Activated CD4-positive, alpha-beta T cell treated with anti-CD3 and anti-CD28 coated beads, Interleukin-2, Interleukin-6, amounts not matched to agents 100 ng/mL and 50 ng/mL, durations not matched to agents 16 hours and 8 hours (primary cell): ENCODE measurements around the gene ATP2B2.
"Not testable (repeated sequence)": the region's sequence is repeated elsewhere in the genome, so short reads cannot be mapped to it uniquely, and the experiment has no call there.

Experiments
- DNase-seq: peaks from one replicate; pipeline ENCODE4 v3.0.0-alpha.2; 2020

ATP2B2 gene

DNA sequence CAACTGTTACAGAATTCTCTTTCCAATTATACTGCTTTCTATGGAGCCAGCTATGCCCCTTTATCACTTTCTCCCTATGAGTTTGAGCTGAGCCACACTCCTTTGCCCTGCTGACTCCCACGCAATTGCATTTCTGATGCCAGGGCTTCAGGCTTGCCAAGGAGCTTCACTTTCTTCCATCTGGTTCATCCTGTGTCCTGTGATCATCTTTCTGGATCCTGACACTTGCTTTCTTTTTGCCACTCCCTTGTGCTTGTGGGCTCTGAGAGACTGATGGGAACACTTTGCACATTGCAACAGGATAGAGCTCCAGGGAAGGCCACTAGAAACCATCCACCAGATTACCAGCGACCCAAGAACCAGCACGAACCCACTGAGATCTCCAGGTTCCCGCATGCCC is 107.5 kb downstream of the ATP2B2 start:
- no peak for DNase-seq

GRCh38 chr3:10396931-10397330 is 108.5 kb downstream of the ATP2B2 start:
- DNase-seq = no peak

GRCh38 chr3:10396083-10396482 is 109.3 kb downstream of the ATP2B2 start:
- DNase-seq = no peak

DNA sequence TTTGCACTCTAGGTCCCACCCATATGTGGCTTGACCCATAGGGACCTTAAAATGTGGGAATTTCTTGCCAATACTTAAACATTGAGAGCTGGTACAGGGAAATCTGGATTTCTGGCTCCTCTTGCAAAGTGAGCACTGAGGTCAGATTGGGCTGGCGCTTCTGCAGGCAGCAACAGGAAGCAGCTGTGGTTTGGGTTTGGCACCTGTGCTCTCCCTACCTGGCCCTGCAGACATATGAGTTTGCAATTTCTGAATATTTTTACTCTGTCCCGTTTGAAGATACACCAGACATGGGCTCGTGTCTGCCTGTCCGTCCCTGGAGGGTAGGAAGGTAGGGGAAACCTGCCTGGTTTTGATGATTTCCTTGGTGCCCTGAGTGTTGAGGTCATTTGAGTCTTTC is 109.7 kb downstream of the ATP2B2 start:
- peak; percentile 21 for DNase-seq

GRCh38 chr3:10395196-10395595 is 110.2 kb downstream of the ATP2B2 start:
- DNase-seq = no peak

DNA sequence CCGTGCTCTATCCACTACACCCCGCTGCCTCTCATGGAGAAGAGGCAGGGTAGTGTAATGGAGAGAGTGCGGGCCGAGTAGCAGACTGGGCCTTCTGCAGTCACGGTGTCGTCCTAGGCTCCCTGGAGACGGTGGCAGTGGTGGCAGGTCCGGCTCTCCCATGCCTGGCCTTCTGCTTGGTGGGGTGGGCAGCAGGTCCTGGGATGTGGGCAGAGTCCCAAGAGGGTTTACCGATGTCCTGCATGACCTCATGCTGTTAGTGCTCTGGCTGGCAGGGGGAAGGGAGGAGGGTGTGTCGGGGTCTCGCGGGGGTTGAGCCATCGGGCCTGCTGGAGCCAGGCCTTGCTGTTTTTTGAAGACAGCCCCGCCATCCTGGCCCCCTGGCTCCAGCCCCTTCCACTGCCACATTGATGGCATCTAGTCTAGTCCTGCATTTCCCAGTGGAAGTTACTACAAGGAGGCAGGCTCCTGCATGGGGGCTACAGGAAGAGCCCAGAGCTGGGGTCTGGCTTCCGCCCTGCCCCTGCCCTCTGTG is 110.8 kb downstream of the ATP2B2 start:
- DNase-seq = no peak

DNA sequence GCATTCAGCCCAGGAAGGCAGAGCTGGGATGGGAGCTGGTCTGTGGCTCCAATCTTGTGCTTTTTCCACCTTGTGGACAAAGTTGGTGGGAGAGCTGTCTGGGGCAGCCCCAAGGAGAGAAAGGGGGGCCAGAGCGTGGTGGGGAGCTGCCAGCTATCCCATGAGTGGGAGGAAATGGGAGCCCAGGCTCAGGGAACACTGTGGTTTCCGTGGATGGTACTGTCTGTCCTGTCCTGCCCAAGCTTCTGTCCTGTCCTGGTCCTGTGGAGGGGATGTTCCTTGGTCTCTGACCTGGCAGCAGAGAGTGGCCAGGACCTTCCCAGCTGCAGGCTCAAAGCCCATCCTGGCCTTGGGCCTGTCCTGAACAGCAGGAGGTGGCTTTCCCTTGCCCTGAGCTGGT is 111.9 kb downstream of the ATP2B2 start:
- DNase-seq = no peak

DNA sequence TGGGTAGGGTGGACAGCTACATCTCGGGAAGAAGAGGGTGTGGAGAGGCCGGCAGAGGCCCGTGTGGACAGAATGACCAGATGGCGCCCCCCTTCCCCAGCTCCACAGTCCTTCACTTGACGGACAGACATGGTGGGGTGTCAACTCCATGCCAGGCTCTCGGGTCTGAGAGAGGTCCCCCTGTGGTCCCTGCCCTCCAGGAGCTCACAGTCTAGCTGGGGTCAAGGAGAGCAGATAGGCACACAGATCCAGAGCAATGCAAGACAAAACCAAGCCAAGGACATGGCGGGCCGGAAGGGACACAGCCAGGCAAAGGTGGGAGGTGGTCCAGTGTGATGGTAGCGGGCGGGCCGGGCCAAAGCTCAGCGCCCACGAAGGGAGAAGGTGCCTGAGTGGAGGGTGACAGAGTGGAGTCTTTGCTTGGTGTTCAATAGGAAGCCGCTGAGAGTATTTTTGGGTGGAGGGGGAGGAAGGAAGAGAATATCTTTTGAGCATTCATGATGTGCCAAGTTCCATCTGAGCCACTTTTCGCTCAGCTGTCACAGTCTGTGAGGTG is 112.4 kb downstream of the ATP2B2 start:
- no peak for DNase-seq

DNA sequence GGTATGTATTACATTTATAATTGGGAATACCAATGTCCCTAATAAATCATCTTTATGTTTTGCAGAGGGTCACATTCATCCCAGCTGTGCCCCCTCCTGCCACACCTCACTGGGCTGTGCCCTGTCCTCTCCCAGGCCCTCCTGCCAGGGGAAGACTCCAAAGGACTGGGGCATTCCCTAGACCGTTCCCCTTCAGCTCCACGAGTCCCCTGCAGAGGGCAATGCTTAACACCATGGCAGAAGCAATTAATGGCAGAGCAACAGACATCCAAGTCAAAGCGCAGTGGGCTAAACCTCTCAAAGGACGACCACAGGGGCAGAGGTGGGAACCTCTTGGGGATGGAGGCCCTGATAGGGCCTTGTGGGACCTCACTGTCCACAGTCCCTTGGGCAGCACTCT is 113.1 kb downstream of the ATP2B2 start:
- DNase-seq = no peak

DNA sequence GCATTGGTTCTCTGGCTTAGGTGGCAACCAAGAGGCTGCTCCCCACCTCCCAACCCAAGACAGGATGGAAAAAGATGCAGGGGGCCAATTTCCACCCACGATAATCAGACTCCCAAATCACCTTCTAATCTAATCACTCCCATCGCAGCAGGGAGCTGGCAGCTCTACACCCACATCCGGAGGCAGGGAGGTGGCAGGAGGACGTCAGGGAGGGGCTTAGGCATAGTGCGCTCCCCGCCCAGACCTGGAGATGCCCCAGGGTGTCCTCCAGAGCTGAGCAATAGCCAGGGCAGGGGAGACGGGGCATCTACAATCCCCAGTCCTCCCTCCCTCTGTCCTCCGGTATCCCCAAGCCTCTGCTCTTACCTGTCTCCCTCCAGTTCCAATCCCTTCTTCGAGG is 114.0 kb downstream of the ATP2B2 start:
- no peak for DNase-seq

DNA sequence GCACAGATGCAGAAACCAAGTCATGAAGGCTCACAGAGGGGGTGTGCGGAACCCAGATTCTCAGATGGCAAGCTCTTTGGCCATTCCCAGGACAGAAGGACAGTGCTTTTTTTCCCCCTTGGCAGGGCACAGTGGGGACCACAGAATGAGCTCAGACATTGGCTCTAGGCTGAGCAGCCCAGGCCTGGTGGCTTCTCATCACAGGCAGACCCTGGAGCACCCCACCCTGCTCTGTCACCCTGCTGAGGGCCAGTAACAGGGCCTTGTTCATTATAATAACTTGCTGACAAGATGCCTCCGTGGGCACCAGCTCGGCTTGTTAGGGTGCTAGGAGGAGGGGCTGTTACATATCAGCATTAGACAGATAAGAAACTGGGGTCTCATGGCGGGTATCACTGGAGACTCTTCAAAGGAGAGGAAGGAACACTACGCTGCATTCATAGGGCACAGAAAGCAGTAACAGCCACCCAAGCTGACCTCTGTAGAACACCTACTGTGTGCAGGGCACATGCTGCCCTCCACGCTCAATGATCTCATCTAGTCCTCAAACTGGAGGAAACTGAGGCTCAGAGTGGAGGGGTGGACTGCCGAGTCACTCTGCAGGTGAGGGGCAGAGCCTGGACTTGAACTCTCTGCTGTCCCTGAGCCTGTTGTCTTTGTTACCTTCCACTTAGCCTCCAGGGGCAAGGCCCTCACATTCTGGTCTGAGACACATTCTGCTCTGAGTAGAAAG is 114.6 kb downstream of the ATP2B2 start:
- no peak for DNase-seq

DNA sequence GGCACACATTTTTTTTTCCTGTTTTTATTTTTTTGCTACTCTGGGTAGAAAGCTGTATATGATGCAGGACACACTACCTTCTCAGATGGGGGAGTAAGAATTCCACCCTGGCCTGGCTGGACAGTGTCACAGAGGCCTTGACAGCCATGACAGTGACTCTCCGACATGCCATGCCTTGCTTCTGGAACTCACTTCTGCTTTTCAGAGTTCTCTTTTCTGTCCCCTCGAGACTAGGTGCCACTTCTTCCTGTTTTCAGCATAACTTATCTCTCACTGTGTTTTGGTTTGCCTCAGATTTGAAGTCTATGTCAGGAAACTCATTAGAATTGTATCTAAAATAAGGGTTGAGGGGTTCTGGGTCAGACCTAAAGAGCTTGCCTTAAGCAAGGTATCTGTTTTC is 115.4 kb downstream of the ATP2B2 start:
- DNase-seq = no peak

- no peak for DNase-seq
Observed at GRCh38 chr3:10389339-10389738, 116.0 kb downstream of the ATP2B2 start.

DNA sequence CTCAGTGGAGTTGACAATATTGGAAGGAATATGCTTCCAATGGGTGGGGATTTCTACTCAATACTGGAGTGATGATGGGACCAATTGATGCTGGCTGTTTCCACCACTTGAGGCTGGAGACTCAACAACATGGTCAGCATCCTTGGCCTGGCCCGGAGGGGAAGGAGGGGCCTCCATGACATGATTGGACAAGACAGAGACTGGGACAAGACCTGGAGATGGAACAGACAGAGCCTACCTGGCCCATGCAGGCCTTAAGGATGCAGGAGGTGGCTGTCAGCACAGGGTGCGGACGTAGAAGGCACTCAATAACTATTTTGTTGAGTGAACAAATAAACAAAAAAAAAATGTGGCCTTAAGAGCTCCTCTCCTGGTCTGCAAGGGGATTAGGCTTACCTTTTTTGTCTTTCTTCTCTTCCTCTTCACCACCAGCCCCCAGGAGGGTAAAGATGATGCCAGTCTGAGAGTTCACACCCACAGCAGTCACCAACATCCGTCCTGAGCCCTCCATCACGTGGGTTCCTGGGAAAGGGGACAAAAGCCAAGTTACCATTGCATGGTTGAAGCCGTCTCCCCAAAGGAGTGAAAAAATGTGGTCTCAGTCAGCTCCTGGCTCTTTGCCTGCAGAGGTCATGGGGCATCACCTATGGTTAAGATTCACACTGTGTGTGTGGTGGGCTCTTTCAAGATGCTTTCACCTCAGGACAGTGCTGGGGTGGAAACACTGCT is 117.3 kb downstream of the ATP2B2 start:
- DNase-seq = no peak

DNA sequence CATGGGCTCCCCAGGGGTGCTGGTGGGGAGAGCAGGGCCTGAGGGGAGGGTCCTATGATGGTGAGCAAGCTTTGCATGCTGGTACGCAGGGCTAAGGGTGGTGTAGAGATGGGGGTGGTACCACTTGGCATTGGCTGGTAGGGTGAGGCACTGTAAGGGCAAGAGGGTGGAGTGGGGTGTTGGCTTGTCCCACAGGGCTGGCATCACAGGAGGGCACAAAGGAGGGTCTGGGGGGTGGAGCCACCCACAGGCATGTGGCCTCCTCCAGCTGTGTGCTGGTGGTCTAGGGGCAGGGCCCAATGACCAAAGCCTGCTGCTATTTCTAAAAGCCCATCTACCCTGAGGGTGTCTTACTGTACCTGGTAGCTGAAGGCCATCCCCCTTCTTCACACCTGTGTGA is 119.3 kb downstream of the ATP2B2 start:
- DNase-seq = no peak

- DNase-seq = no peak
Observed at GRCh38 chr3:10384541-10385360, 120.6 kb downstream of the ATP2B2 start.

DNA sequence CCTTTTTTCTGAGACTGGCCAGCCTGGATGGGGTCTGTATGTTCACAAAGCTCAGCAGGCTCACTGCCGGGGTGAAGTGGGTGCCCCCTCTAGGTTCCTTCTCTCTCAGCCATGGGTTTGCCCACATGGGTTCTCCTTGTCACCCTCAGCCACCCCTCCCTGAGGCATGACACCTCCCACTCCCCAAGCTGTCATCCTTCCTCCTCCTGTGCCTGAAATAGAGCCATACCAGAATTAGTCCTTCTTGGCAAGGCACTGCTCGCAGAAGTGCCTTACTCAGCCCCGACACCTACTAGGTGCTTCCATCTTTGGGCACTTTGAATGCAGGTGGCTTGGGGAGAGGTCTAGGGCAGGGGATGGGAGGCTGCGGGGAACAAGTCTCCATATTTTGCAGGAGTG is 121.5 kb downstream of the ATP2B2 start:
- DNase-seq = no peak

DNA sequence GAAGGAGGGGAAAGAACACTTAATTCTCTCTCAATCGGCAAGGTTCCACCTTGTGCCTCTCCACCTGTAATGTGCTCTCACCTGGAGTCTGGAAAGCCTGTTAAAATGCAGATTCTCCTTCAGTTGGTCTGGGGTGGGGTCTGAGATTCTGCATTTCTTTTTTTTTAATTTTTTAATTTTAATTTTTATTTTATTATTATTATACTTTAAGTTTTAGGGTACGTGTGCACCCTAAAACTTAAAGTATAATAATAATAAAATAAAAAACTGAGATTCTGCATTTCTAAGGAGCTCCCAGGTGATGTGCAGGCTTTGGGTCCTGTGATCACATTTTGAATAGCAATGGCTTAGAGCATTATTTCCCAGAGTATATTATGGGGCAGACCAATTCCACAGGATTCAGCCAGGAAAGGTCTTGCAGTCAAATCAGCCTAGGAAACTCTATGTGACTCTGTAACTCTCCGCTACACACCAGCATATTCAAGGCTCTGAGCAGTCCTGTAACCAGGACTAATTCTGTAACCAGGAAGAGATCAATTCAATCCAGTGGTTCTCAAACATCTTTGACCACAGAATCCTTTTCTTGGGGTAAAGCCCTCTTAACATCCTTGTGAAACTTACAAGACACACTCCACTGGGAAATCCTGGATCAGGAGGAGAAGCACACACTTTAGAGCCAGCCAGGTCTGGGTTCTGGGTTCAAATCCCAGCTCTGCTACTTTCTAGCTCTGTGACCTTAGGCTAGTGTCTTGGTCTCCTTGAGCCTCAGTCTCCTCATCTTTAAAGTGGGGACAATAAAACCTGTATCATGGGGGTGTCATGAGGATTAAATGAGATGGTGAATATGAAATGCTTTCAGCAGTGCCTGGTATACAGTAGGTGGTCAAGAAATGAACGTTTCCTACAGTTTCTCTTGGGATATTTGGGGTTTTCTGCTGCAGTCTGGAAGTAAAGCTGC is 122.2 kb downstream of the ATP2B2 start:
- no peak for DNase-seq

DNA sequence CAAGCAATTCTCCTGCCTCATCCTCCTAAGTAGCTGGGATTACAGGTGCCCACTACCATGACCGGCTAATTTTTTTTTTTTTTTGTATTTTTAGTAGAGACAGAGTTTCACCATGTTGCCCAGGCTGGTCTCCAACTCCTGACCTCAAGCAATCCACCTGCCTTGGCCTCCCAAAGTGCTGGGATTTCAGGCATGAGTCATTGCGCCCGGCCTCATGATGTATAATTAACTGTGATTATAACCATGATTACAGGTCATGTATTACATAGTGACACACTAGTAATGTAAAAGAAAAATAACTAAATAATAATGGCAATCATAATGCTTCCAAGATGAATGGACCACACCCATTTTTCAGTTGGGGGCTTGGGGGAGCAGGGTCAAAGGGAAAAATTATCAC is 122.9 kb downstream of the ATP2B2 start:
- not testable (repeated sequence) for DNase-seq

- DNase-seq = no peak
Observed at GRCh38 chr3:10381336-10381735, 124.0 kb downstream of the ATP2B2 start.

DNA sequence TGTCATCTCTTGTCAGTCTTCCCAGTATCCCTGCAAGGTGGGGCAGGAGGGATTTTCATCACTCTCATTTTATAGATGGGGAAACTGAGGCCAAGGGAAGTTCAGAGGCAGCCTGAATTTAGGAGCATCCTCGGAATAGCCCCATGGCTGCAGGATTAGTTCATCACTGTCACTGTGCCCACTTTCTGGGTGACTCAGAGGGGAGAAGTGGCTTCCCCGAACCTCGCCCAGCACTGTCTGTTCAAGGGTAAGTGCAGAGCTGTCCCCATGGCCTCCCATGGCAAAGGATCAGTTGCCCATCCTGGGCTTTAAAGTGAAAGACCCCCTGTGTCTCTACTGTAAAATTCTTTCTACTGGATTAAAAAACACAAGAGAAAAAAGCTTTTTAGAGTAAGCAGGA is 124.5 kb downstream of the ATP2B2 start:
- no peak for DNase-seq

GRCh38 chr3:10379961-10380360 is 125.4 kb downstream of the ATP2B2 start:
- DNase-seq = no peak
